Midbrain (tissue), 1 donor: ENCODE data around the gene BST2.
A peak's percentile ranks its signal among the peaks of the same experiment; 100 is the strongest.
"Not testable (repeated sequence)": the region's sequence is repeated elsewhere in the genome, so short reads cannot be mapped to it uniquely, and the experiment has no call there.

Experiments used
- DNase-seq: peaks from one replicate; lab custom pipeline; 2025; lab: John Stamatoyannopoulos, UW

BST2 gene

GRCh38 chr19:17389957-17390664, 15.3 kb downstream of the BST2 start:
- DNase-seq = no peak

GRCh38 chr19:17389288-17389687, 16.1 kb downstream of the BST2 start:
- no peak for DNase-seq

- peak; percentile 2 for DNase-seq
Observed at GRCh38 chr19:17385878-17386611, 19.4 kb downstream of the BST2 start.

DNA sequence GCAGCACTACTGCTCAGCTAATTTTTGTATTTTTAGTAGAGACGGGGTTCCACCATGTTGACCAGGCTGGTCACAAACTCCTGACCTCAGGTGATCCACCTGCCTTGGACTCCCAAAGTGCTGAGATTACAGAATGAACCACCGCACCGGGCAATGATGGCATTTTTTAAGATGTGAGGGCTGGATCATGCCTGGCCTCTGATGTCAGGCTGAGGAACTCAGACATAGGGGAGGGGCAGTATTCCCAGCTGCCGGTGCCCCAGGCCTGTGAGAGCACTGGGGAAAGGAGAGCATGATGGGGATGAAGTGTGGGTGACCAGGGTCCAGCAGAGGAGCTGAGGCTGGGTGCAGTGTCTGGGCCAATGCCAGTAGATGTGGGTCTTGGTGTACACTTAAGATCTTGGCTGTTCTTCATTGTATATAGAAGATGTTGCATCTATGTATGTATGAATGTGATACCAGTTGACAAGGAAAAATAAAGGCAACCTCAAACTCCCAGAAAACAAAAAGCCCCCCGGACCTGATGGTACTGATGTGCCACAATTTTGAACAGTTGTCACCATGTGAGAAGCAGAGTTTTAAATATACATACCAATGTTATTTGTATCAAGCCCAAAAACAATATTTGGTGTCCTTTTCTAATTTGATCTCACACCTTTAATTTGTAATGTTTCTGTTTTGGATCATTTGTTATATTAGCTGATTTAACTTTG, 24.8 kb downstream of the BST2 start:
- DNase-seq = no peak

DNA sequence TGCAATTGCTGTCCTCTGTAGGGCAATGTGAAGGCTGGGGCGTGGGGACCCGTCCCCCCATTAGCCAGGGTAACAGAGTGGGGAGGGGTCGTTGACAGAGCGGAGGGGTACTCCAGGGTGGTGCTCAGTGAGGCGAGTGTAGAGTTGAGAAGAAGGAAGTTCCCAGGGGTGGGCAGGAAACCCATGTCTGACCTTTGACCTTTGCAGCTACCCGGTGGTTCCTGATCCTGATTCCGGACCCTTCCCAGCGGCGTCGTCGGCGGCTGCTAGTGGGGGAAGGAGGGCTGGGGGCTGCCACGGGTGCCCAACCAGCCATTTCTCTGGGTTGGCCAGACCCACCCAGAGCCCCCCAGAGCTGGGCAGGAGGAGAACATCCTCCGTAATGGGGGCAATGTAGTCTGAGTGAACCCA, 26.2 kb downstream of the BST2 start:
- DNase-seq = no peak

GRCh38 chr19:17378271-17378670, 27.2 kb downstream of the BST2 start:
- DNase-seq = no peak

DNA sequence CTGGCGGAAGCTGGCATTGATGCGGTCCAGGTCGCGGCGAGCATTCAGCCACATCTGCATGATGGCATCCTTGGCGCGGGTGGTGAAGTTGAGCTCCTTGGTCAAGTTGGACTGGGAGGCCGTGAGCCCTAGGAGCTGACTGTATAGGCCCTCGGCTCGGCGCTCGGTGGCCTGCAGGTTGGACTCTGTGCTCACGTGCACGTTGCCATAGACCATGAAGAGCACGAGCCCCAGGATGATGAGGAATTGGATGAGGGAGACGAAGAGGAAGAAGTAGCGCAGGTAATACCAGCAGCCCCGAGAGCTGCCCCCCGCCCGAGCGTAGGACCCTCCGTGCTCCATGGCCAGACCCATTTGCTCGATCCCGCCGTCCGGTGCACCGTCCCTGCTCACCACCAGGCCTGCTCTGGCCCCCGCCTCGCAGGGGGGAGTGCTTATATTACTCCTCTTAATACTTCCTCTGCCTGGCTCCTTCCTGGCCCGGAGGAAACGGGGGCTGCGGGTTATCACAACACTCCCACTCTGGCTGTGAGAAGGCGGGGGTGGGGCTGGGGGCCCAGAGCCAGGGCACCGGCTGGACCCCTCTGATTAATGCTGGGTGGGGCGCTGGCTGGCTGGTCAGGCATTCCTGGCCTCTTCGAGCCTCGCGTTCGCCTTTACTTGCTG, 28.4 kb downstream of the BST2 start, which contains the start of gene PLVAP:
PLVAP (minus strand) TSS at position 408 of the 666 bp plus-strand sequence; CDS start at position 354, 54 bp downstream.
- no peak for DNase-seq

- peak; percentile 22 for DNase-seq
Observed at GRCh38 chr19:17370026-17370587, 35.3 kb downstream of the BST2 start.

DNA sequence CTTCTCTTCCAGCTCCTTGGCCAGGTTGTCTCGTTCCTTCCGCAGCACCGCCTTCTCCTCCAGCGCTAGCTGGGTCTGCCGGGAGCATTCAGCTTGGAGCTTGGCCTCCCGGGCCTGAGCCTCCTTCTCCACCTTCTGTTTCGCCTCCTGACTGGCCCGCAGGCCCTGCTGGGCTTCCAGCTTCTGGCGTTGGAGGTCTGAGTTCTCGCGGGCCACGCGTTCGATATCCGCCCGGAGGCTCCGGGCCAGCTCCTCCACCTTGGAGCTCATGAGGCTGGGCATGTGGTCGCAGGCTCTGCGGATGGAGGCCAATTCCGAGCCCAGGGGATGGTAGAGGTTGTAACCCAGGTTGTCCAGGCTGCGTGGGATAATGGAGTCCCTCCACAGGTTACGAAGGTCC, 40.1 kb downstream of the BST2 start:
- DNase-seq = no peak

DNA sequence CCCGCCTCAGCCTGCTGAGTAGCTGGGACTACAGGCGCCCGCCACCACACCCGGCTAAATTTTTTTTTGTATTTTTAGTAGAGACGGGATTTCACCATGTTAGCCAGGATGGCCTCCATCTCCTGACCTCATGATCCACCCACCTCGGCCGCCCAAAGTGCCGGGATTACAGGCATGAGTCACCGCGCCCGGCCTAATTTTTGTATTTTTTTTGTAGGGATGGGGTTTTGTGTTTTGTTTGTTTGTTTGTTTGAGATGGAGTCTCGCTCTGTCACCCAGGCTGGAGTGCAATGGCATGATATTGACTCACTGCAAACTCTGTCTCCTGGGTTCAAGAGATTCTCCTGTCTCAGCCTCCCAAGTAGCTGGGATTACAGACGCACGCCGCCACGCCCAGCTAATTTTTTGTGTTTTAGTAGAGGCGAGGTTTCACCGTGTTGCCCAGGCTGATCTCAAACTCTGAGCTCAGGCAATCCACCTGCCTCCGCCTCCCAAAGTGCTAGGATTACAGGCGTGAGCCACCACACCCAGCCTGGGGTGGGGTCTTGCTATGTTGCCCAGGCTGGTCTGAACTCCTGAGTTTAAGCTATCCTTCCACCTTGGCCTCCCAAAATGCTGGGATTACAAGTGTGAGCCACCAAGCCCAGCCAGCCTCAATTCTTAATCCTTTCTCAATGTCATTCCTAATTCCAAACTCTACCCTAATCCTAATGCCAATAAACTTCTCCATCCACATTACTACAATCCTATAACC, 41.4 kb downstream of the BST2 start:
- DNase-seq = not testable (repeated sequence)

DNA sequence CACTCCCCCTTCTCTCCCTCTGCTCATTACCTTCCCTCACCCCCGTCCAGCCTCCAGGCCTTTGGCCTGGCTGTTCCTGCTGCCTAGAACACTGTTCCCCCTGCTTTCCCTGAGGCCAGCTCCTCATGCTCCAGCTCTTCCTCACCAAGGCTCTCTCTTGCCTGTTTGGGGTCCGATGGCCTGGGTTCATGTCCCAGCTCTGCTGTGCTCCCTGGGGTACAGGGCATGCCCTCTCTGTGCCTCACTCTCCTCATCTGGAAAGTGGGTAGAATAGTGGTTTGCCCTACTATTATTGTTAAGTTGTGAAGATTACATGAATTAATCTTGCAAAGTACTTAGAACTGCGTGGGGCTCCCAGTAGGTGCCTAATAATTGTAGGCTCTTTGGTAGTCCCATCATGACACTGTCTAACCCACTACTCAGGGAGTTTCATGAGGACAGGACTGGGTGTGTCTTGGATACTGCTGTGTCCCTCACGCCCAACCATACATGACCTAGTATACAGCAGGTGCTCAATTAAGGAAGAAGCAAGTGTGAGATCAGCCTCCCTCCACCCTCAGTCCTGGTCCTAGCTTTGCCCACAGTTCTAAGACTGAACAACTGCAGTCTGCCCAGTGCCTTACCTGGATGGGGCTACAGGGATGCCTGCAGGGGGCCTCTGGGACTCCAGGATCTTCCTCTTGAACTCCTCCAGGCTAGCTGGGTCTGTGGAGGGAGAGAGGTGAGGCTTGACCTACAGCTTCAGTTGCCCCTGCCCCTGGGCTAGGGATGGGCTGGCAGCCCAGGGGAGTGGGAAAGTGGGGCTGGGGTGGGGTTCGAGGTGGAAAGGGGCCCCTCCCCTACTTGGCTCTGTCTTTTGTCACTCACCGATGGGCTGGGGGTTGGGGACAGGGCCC, 45.3 kb downstream of the BST2 start:
- no peak for DNase-seq

GRCh38 chr19:17358395-17358794, 47.0 kb downstream of the BST2 start:
- DNase-seq = no peak

GRCh38 chr19:17357724-17358123, 47.7 kb downstream of the BST2 start:
- no peak for DNase-seq

DNA sequence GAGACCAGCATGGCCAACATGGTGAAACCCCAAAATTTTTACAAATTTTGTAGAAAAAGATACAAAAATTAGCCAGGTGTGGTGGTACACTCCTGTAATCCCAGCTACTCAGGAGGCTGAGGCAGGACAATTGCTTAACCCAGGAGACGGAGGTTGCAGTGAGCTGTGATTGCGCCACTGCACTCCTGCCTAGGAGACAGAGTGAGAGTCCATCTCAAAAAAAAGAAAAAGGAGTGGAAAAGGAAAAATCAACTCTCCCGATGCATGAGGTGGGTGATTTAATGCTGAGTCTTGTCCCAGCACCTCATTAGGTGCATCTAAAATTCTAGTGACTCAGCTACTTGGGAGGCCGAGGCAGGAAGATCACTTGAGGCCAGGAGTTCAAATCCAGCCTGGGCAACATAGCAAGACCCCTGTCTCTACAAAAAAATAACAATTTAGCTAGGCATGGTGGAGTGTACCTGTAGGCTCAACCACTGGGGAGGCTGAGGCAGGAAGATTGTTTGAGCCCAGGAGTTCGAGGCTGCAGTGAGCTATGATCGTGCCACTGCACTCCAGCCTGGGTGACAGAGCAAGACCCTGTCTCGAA, 48.3 kb downstream of the BST2 start:
- DNase-seq = no peak

DNA sequence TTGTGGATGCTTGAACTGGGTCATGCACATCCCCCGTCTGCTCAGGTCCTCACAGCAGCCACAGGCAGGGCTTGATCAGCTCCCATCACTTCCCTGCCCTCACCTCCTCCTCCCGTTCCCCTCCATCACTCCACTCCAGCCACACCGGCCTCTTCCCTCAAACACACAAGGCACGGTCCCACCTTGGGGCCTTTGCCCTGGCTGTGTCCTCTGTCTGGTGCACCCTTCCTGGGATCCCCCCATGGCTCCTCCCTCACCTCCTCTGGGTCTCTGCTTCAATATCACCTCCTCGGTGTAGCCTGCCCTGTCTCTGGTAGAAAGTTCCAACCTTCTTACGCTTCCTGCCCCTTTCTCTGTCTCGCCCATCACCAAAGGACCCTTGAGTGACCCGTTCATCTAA, 52.0 kb downstream of the BST2 start:
- DNase-seq = no peak
